Activated CD8-positive, alpha-beta memory T cell treated with anti-CD3 and anti-CD28 coated beads, Interleukin-2, amount 50 U/mL, for 48 hours (primary cell): Measurements from ENCODE around the gene MORF4L2.
"Not testable (repeated sequence)": the region's sequence is repeated elsewhere in the genome, so short reads cannot be mapped to it uniquely, and the experiment has no call there.

Source experiments
- DNase-seq: peaks from one replicate; pipeline ENCODE4 v3.0.0-alpha.2; 2020

Gene MORF4L2

DNA sequence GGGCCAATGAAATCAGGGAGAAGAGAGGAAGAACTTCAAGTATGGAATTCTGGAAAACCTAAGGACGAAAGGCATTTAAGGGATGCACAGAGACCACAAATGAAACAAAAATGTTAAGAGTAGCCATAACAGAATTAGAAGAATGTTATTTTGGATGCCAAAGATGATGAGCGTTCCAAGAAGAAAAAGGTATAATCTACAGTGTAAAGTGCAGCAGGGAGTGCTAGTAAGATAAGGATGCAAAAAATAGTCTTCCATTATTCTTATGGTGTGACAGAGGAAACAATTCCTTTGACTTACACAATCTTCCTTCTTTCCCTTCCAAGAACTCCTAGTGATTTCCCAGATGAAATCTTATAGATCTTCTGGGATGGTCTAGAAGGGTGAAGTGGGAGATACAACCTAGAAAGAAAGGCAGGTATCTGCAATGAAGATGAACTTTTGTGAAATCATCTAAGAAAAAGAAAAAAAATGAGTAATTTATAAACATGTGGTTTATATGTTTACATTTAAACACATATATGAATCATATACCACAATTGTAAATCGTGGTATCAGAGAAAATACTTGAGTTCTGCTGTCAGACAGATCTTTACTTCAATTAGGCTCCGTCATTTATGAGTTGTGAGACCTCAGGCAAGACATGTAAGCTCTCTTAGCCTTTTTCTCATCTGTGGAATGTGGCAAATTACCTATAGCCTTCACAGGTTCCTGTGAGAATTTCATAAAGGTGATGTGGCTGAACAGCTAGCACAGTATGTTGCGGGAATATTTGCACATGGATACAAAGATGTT, 8.1 kb downstream of the MORF4L2 start:
- no peak for DNase-seq

DNA sequence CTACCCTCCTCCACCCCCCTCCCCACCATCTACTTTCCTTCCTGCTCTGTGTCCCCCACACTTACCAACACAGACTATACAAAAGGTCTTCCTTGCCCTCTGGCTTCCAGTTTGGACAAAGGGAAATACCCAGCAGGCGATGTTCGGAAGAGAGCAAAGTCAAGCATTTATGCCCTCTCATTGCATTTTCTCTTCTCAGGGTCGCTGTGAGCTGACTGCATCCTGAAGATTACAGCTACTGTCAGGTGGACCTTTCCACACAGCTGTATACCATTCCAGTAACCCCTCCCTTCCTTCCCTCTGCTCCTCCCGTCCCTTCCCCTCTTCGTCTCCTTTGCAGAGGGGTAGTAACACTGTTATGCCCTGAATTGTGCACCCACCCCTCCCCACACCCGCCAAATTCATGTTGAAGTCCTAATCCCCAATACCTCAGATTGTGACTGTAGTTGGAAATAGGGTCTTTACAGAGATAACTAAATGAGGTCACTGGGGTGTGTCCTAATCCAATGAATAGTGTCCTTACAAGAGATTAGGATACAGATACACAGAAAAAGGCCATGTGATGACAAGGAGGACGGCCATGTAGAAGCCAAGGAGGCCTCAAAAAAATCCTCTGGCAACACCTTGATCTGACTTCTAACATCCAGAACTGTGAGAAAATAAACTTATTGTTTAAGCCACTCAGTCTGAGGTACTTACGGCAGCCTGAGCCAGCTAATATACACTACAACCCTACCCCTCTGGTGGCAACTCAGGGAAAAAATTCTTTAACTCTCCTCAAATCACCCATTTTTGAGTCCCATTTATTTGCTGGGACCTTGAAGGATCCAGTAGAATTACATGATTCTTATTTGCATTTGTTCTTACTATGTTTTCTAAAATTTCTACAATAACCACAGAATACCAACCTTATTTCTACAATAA, 11.7 kb downstream of the MORF4L2 start:
- no peak for DNase-seq

DNA sequence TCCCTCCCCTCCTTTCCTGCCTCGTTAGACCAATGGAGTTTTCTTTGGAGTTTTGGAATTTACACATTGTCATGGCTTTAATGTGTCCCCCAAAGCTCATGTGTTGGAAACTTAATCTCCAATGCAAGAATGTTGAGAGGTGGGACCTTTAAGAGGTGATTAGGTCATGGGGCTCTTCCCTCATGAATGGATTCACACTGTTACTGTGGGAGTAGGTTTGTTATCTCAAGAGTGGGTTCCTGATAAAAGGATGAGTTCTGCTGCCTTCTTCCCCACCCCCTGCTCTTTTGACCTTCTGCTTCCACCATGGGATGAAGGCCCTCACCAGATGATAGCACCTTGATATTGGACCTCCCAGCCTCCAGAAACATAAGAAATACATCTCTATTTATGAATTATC, 16.8 kb downstream of the MORF4L2 start:
- DNase-seq: no peak

DNA sequence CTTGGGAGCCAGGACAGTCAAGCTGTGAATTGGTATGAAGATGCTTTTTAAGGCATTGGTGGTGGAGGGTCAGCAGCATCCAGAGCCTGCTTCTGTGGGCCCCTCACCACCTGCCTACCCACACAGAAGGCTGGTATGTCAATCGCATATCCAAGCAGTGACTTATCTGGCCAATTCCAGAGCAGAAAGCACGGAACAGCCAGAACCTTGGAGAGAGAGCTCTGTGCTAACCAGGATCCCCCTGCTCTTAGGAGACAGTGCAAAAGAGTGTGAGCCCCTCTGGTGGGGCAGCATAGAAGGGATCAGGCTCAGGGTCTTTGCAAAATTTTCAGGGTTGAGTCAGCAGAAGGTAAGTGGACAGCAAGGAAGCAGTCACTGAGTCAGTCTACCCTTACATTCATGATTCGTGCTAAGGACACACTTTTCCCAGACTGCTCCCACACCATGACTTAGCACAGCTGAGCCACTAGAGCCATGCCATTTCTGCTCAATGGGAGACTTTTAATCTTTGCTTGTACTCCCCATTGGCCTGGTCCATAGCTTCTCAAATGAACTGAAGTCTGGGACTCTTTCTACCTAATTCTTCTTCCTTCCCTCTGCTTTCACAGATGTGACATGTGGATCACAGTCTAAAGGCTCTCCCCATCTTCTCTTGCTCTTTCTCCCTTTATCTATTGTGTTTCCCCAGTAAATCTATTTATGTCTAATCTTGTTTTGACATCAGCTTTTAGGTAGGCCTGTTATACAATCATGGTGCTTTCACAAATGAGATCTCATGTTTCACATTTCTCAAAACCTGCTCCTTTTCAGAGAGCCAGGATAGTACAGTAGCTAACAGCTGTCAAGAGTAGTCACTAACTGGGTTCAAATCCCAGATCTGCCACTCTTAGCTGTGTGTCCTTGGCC, 20.0 kb downstream of the MORF4L2 start:
- DNase-seq: no peak

DNA sequence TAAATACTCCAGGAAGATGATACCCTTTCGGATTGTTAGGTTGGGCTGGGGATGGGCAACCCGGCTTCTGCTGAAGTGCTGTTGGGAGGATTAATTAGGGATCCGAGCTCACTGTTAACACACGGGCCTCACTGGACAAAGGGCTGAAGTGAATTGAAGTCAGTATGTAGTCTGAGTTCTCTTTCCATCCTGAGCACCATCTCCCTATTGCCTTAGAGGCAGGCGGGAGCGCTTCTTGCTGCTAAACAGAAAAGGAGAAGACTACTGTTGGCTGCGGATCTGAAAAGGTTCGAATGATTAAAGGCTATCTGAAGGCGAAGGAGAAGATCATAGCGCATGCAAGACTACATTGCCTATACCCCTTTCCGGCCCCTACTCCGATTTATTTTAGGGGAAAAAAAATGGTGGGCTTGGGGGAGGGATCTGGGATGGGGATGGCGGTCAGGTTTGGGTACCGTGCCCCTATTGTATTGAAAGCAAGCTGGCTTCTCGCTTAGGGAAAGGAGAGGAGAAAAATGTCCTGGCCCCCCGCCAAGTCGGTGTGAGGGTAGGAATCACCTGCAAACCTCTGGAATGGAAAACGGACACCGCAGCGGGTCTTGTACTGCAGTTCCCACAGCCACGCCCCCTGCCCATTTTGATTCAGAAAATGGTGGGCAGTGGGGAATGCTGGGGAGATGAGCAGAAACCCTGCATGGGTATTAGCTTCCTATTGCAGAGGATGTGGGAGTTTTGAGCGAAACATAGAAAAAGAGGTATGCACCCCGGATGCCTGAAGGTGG, 22.3 kb downstream of the MORF4L2 start:
- DNase-seq: no peak

DNA sequence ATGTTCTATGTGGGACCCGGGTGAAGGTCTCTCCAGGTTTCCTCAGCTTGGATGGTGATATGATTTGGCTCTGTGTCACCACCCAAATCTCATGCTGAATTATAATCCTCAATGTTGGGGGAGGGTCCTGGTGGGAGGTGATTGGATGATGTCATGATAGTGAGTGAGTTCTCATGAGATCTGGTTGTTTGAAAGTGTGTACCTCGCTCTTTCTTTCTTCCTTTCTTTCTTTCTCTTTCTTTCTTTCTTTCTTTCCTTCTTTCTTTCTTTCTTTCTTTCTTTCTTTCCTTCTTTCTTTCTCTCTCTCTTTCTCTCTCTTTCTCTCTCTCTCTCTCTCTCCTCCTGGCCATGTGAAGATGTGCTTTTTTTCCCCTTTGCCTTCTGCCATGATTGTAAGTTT, 27.0 kb downstream of the MORF4L2 start:
- not testable (repeated sequence) for DNase-seq

DNA sequence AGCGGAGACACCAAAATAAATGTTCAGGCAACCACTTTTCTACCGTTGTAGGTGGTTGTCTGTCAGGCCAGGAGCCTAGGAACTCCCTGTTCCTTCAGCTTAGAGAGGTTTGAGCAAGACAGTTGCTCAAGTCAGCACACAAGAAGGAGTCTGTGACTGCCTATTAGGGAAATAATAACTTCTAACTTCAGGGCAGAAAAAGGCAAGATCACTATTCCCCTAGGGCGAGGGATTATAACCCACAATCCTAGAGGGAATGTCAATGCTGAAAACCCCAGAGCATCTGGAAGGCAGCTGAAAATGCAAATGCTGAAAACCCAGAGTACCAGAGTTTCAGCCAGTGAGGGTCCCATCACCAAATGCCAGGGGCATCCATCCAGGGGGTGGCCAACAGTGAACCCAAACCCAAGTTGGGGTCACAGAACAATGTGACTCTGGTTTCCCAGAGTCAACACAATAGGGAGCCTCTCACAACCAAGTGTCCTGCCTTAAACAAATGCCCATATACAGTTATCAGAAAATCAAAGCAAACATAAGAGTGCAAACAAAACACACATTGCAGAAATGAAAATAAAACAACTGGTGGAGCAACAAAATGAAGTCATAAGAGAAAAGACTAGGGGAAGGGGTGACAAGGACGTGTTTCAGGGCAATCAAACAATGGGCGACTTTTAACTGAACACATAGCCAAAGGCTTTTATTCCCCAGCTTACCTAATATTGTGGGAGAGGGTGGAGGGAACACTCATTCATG, 27.6 kb downstream of the MORF4L2 start:
- DNase-seq: no peak

DNA sequence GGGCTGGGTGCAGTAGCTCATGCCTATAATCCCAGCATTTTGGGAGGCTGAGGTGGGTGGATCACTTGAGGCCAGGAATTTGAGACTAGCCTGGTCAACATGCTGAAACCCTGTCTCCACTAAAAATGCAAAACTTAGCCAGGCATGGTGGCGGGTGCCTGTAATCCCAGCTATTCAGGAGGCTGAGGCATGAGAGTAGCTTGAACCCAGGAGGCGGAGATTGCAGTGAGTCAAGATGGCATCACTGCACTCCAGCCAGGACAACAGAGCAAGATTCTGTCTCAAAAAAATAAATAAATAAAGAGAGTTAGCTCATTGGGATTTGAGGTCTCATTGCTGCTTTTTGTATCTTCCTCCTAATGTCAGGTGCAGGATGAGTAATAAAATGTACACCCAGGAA, 29.4 kb downstream of the MORF4L2 start:
- DNase-seq: not testable (repeated sequence)

DNA sequence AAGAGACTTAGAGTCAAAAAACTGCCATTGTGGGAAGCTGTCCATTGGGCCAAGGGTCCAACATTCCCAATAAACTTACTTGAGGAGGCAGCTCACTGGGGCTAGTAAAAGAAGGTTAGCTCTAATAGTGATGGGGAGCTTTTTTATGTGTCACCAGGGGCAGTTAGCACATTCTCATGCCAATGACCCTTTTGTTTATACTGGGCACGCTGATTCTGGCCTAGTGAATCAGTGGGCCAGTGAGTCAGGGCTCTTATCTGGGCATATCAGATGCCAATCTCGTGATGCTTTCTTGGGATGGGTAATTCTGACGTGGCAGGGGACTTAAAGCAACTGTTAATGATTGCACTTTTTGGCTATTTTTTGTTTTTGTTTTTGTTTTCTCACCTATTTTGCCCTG, 29.9 kb downstream of the MORF4L2 start:
- no peak for DNase-seq

DNA sequence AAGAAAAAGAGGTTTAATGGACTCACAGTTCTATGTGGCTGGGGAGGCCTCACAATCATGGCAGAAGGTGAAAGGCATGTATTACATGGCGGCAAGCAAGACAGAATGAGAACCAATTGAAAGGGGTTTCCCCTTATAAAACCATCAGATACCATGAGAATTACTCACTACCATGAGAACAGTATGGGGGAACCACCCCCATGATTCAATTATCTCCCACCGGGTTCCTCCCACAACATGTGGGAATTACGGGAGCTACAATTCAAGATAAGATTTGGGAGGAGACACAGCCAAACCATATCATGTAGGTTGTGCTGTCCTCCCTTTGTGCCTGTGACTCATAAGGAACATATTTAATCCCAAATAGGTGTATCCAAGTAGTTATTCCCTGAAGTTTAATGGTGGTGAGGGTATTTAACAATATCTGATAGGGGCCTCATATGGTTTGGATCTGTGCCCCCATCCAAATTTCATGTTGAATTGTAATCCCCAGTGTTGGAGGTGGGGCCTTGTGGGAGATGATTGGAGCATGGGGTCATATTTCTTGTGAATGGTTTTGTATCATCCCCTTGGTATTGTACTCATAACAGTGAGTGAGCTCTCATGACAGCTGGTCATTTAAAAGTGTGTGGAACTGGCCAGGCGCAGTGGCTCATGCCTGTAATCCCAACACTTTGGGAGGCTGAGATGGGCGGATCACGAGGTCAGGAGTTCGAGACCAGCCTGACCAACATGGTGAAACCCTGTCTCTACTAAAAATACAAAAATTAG, 31.1 kb downstream of the MORF4L2 start:
- DNase-seq: not testable (repeated sequence)

DNA sequence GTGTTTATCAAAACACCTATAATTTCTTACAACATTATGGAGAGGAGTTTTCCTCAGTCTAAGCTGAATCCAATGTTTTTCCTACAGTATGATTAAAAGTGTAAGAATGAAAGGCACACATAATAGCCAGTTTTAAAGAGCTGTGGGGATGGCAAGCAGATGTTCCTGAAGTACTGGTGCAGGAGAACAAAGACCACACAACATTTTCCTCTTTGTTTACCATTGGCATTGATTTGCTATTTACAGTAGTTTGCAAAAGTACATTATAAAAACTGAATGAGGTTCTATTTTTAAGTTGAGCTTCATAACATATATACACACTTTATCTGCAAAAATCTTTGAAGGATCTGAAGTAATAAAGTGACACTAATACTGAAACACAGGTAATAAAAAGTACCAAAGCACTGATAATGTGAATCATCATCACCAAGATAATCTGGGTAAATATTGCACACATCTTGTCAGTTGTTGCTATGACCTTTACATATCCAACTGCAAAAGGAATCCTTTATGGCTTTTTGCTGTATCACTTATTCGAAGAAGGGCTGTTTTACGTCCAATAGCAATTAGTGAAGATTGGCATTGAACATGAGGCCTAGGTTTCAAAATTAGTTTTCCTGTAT, 35.2 kb downstream of the MORF4L2 start:
- DNase-seq: no peak

DNA sequence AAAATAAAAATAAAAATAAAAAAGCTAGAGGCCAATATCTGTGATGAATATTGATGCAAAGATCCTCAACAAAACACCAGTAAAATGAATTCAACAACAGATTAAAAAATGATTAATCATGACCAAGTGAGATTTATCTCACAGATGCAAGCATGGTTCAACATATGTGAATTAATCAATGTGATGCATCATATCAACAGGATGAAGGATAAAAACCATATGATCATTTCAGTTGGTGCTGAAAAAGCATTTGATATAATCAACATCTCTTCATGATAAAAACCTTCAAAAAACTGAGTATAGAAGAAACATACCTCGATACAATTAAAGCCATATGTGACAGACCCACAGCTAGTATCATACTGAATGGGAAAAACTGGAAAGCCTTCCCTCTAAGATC, 38.9 kb downstream of the MORF4L2 start:
- no peak for DNase-seq

DNA sequence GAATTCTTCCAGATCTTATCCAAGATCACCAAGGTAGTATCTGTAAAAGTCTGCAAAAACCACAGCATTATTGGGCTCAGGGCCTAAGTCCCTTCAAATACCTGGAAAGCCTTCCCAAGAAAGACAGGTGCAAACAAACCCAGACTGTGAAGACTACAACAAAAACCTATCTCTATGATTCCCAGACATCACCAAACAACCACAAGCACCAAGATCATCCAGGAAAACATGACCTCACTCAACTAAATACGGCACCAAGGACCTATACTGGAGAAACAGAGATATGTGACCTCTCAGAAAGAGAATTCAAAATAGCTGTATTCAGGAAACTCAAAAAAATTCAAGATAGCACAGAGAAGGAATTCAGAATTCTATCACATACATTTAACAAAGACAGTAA, 42.4 kb downstream of the MORF4L2 start:
- no peak for DNase-seq

DNA sequence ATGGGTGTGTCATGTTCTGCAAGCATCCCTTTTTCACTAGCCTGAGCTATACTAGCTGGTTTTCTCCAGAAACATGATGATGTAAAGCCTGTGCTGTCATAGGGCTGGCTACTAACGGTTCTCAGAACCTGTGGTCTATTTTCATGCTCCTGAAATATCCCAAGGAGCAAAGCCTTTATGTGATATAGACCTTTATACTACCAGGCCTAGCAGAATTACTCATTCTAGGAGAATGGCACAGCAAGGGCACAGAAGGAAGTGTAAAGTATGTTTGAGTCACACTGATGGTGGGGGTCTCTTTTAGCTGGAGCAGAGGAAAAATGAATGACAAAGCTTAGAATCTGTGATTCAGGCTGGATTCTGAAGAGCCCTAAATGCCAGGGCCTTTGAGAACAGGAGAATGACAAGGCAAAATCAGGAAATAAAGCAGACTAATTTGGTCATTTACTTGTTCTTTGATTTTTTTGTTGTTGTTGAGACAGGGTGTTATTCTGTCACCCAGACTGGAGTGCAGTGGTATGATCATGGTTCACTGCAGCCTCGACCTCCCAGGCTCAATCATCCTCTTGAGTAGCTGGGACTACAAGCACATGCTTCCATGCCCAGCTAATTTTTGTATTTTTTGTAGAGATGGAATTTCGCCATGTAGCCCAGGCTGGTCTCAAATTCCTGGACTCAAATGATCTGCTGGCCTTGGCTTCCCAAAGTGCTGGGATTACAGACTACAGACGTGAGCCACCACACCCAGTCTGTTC, 45.9 kb downstream of the MORF4L2 start:
- DNase-seq: no peak

DNA sequence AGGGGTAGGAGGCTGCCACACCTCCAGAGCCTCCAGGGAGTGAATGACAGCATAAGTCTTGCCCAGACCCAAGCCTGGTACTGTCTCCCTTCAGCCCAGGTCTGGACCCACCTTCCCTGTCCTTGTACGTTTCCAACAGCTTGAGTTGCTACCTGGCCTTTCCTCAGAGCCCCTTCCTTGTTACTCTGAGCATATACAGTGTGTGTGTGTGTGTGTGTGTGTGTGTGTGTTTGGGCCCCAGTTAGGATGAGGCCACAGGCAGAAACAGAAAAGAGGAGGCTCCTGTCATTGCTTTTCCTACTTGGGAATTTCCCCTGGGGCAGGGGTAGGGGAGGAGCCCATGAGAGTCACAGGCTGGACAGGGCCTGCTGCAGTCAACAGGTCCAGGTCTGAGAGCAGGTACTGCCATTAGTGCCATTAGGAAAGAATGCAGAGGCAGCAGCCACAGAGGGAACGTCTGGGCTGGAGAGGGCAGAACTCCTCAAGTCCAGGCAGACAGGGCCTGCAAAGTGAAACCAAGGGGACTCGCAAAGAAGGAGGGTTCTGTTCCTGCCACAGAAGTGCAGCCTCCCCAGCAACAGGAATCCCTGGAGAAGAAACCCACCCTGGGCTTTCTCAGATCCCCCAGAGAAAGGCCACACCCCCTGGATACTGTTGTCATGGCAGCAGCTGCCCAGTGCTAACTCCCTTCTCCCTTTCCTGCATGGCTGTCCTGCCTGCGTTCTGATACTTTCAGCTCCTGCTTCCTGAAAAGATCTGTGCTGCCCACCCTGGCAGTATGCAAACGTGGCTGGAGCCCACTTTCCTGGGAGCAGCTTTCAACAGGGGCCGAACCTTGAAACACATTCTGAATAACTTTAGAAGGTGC, 47.8 kb downstream of the MORF4L2 start:
- DNase-seq: not testable (repeated sequence)

DNA sequence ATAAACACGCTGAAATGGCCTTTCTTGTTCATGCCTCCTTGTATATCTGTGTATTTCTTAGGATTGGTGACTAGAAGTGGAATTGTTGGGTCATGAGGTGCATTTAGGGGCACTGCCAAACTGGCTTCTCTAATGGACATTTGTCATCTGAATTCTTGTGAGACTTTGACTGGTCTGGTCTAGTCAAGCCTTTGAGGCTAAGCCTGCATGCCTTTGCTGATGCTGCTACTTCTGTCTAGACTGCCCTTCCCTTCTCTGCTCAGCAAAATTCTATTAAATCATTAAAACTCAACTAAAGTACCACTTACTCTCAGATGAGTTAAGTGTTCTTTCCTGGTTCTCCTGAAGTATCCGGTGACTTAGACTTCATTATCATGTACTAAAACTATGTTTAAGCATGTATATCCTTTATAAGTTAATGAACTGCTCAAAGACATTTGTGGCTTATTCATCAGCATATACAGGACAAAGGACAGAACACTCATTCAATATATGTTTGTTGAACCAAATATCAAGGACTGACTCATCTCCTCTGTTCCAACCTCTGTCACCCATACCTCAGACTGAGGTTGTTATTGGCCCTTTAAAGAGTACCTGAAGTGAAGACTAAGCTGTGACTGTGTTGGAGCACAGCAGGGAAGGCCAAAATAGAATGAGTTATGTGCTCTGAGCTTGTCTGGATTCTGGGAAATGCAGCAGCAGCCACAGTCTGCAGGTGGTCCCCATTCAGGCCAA, 48.7 kb downstream of the MORF4L2 start:
- DNase-seq: no peak

DNA sequence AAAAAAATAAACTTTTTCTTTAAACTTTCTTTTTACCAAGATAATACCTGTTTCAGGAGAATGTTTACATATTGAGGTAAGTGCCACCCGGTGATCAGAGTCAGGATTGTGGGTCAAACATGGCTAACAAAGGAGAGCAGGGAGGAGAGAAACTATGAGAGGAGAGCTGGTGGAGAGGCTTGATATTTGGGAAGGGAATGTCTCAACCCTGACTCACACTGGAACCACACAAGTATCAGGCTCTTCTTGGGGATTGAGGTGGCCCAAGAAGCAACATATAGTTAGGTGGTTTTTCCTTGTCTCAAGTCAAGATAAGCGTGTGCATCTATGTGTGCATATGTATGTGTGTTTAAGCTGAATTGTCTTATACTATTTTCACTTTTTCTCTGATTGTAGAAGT, 51.1 kb downstream of the MORF4L2 start:
- no peak for DNase-seq

DNA sequence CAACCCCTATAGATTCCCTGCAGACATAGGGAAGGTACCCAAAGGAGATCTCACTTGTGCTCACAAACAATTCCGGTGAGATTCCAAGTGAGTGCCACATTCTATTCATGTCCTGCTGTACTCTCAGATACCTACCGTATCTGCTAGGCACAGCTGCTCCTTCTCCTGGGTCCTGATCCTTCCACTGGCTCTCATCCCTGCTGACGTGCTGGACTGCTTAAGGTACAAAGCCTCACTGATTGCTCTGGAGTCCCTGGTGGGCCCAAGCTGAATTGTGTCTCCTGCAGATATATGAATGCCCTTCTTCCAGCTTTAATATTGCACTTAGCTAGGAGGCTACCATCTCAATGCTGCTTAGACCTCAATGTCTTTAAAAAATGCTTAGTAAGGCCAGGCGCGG, 55.4 kb downstream of the MORF4L2 start:
- no peak for DNase-seq
